Ishikawa (cell line): ENCODE data around the gene CNPY4.

Source experiments
- CEBPB ChIP-seq: IDR thresholded peaks from 2 replicates; pipeline ENCODE4 v1.6.1; 2012
- CREB1 ChIP-seq: IDR thresholded peaks from 2 replicates; pipeline ENCODE4 v1.6.1; 2012; ENCODE audit warnings: low read depth
- EGR1 ChIP-seq: IDR thresholded peaks from 2 replicates; pipeline ENCODE4 v1.6.1; 2012
- EP300 ChIP-seq: IDR thresholded peaks from 2 replicates; pipeline ENCODE4 v1.6.1; 2012; ENCODE audit warnings: borderline replicate concordance
- FOXM1 ChIP-seq: IDR thresholded peaks from 2 replicates; pipeline ENCODE4 v1.6.1; 2012; ENCODE audit warnings: low read depth, borderline replicate concordance
- MAX ChIP-seq: IDR thresholded peaks from 2 replicates; pipeline ENCODE4 v1.6.1; 2012
- NFIC ChIP-seq: IDR thresholded peaks from 2 replicates; pipeline ENCODE4 v1.6.1; 2012
- RAD21 ChIP-seq: IDR thresholded peaks from 2 replicates; pipeline ENCODE4 v1.6.1; 2012; ENCODE audit warnings: low read depth
- TAF1 ChIP-seq: IDR thresholded peaks from 2 replicates; pipeline ENCODE4 v1.6.1; 2012; ENCODE audit warnings: low read depth, mild to moderate bottlenecking
- TCF12 ChIP-seq: IDR thresholded peaks from 2 replicates; pipeline ENCODE4 v1.6.1; 2012; ENCODE audit warnings: low read depth
- TEAD4 ChIP-seq: IDR thresholded peaks from 2 replicates; pipeline ENCODE4 v1.6.1; 2012
- YY1 ChIP-seq: IDR thresholded peaks from 2 replicates; pipeline ENCODE4 v1.6.1; 2012; ENCODE audit warnings: low read depth
- ZBTB7A ChIP-seq: IDR thresholded peaks from 2 replicates; pipeline ENCODE4 v1.6.1; 2012; ENCODE audit warnings: low read depth
- TF ChIP-seq, protein P1 (sequence below): IDR thresholded peaks from 2 replicates; pipeline ENCODE4 v1.6.1; 2012
- TF ChIP-seq, protein P2 (sequence below): IDR thresholded peaks from 2 replicates; pipeline ENCODE4 v1.6.1; 2012; ENCODE audit warnings: low read depth, mild to moderate bottlenecking

Gene CNPY4

GRCh38 chr7:100127866-100128636 lies 8.6 kb downstream of the CNPY4 start:
- TF ChIP-seq TCF12 = no peak

DNA sequence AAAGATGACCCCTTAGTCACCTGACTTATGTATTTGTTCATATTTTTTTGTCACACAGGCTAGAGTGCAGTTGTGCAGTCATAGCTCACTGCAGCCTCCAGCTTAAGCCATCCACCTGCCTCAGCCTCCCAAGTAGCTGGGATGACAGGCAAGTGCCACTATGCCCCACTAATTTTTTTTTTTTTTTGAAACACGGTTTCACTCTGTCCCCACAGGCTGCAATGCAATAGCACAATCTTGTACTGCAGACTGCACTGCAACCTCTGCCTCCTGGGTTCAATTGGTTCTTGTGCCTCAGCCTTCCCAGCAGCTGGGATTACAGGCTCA lies 9.2 kb downstream of the CNPY4 start:
- TF ChIP-seq ZBTB7A (no peak), TAF1 (no peak), EP300 (no peak), TEAD4 (no peak), CEBPB (no peak), MAX (no peak), FOXM1 (no peak), TCF12 (no peak), EGR1 (no peak), YY1 (no peak), RAD21 (no peak), NFIC (no peak), CREB1 (no peak)
- TF ChIP-seq, protein P1, sequence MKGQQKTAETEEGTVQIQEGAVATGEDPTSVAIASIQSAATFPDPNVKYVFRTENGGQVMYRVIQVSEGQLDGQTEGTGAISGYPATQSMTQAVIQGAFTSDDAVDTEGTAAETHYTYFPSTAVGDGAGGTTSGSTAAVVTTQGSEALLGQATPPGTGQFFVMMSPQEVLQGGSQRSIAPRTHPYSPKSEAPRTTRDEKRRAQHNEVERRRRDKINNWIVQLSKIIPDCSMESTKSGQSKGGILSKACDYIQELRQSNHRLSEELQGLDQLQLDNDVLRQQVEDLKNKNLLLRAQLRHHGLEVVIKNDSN = no peak
- TF ChIP-seq, protein P2, sequence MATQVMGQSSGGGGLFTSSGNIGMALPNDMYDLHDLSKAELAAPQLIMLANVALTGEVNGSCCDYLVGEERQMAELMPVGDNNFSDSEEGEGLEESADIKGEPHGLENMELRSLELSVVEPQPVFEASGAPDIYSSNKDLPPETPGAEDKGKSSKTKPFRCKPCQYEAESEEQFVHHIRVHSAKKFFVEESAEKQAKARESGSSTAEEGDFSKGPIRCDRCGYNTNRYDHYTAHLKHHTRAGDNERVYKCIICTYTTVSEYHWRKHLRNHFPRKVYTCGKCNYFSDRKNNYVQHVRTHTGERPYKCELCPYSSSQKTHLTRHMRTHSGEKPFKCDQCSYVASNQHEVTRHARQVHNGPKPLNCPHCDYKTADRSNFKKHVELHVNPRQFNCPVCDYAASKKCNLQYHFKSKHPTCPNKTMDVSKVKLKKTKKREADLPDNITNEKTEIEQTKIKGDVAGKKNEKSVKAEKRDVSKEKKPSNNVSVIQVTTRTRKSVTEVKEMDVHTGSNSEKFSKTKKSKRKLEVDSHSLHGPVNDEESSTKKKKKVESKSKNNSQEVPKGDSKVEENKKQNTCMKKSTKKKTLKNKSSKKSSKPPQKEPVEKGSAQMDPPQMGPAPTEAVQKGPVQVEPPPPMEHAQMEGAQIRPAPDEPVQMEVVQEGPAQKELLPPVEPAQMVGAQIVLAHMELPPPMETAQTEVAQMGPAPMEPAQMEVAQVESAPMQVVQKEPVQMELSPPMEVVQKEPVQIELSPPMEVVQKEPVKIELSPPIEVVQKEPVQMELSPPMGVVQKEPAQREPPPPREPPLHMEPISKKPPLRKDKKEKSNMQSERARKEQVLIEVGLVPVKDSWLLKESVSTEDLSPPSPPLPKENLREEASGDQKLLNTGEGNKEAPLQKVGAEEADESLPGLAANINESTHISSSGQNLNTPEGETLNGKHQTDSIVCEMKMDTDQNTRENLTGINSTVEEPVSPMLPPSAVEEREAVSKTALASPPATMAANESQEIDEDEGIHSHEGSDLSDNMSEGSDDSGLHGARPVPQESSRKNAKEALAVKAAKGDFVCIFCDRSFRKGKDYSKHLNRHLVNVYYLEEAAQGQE = no peak

DNA sequence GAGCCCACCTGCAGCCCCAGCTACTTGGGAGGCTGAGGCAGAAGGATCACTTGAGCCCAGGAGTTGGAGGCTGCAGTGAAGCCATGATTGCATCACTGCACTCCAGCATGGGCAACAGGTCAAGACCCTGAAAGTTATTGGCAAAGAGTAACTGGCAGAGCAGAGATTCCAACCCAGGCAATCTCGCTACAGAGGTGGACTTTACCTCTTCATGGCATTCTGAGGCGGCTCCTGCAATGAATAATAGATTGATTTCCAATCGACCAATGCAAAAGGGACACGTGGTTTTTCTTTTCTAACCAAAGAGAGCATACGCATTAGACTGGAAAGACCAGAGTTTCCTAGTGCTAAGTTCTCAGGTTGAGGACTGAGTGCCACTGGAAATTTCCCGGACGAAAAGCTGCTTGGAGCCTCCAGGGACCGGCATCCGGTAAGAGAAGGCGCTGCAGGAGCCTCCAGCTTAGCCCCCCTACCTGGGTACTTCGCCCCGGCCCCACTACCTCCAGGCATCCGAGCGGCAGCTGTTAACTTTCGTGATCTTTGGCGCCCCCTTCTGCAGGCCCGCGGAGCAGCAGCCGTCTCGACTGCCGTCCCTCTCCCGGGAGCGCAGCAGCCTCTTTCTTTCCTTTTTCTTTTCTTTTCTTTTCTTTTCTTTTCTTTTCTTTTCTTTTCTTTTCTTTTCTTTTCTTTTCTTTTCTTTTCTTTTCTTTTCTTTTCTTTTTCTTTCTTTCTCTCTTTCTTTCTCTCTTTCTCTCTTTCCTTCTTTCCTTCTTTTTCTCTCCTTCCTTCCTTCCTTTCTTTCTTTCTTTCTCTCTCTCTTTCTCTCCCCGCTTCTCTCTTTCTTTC lies 11.4 kb downstream of the CNPY4 start:
- TF ChIP-seq RAD21 (peak; percentile 66), NFIC (no peak)

GRCh38 chr7:100132126-100132525 lies 12.7 kb downstream of the CNPY4 start:
- TF ChIP-seq EGR1 (no peak), TAF1 (no peak), RAD21 (no peak), MAX (no peak), EP300 (no peak), TCF12 (no peak), NFIC (no peak), TEAD4 (no peak), YY1 (no peak), FOXM1 (no peak), CREB1 (no peak), CEBPB (no peak), ZBTB7A (no peak)
- TF ChIP-seq, protein P2 = no peak
- TF ChIP-seq, protein P1 = no peak

DNA sequence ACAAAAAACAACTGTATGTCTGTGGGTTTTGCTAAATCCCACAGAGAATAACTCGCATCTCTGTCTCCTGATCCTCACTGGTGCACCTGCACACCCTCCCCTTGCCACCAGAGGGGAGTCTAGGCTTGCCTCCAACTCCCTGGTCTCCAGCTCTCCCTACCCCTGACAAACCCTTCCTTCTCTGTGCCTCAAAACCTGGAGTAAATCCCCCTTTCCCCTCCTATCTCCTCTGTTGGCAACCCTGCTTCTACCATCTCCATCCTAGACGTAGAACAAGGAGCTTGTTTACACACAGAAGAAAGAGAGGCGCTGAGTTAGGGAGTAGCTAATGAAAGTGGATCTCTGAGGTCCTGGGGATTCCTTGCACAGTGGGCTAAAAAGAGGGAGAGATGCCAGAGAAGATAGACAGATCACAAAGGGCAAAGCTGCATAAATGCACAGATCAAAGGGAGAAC lies 13.3 kb downstream of the CNPY4 start:
- TF ChIP-seq TAF1 (no peak), RAD21 (peak; percentile 89), EGR1 (no peak)
